GM12878 (cell line): ENCODE data around the gene RNF167. TPM values are rescaled to one million over a fixed set of nuclear protein-coding genes. Genes with fewer than 3 reads are reported as not detected.

Experiments
- BHLHE40 ChIP-seq, 2 experiments: fragments of 450-650 bp in 1 of 2; IDR thresholded peaks; 2 replicates each; pipeline ENCODE4 v1.6.1; 2011 to 2017; ENCODE audit warnings: low read depth in 2 of 2, borderline replicate concordance in 1 of 2, improper control_type of control experiment in 1 of 2, low read length in 1 of 2, mild to moderate bottlenecking in 1 of 2
- CREM ChIP-seq: IDR thresholded peaks from 2 replicates; pipeline ENCODE4 v1.6.1; 2014; ENCODE audit warnings: antibody characterized with exemption, low read depth
- IKZF2 ChIP-seq, 2 experiments: fragments of 450-650 bp; IDR thresholded peaks; 2 replicates each; pipeline ENCODE4 v1.6.1; 2017; ENCODE audit warnings: mild to moderate bottlenecking in 2 of 2, moderate library complexity in 2 of 2
- KLF5 ChIP-seq: fragments of 450-650 bp; IDR thresholded peaks from 2 replicates; pipeline ENCODE4 v1.6.1; 2014; ENCODE audit warnings: mild to moderate bottlenecking; ENCODE audit not compliant: partially characterized antibody
- NFIC ChIP-seq: IDR thresholded peaks from 2 replicates; pipeline ENCODE4 v1.6.1; 2012; ENCODE audit warnings: low read depth, mild to moderate bottlenecking, inconsistent platforms, low read length, moderate library complexity
- POLR2AphosphoS5 ChIP-seq: IDR thresholded peaks from 2 replicates; pipeline ENCODE4 v1.6.1; 2011; ENCODE audit warnings: mild to moderate bottlenecking, low read length, inconsistent platforms
- SREBF1 ChIP-seq: IDR thresholded peaks from 2 replicates; pipeline ENCODE4 v1.6.1; 2012; ENCODE audit warnings: mild to moderate bottlenecking, low read length
- SUPT20H ChIP-seq: IDR thresholded peaks from 2 replicates; pipeline ENCODE4 v1.6.1; 2011; ENCODE audit warnings: low read depth, mild to moderate bottlenecking, low read length, moderate library complexity, borderline replicate concordance; ENCODE audit not compliant: control insufficient read depth
- TCF12 ChIP-seq: IDR thresholded peaks from 2 replicates; pipeline ENCODE4 v1.6.1; 2011; ENCODE audit warnings: low read depth, mild to moderate bottlenecking, low read length
- polyA plus RNA-seq, 11 experiments: library from polyadenylated mRNA; depleted of rRNA in 4 of 11; unstranded in 6 of 11; stranded (reverse) in 5 of 11; fragments of >200 nt; fragmentation: Nextera tagmentation in 4 of 11; fragmentation: Illumina TruSeq in 1 of 11; extraction: Ambion mirVana in 4 of 11; extraction: Trizol in 1 of 11; gene quantifications; 1 replicate in 1 of 11; 2 replicates in 10 of 11; pipeline versions ENCODE4 v1.2.1 to v1.2.3, GENCODE V29; 2011 to 2016; ENCODE audit warnings: inconsistent platforms in 2 of 11, missing spikeins in 2 of 11, low read depth in 1 of 11
- total RNA-seq, 4 experiments: library from RNA; depleted of rRNA in 3 of 4; stranded (reverse); fragments of >200 nt in 3 of 4; fragmentation: Illumina TruSeq in 1 of 4; extraction: Trizol in 1 of 4; gene quantifications; 2 replicates each; pipeline versions ENCODE4 v1.2.1 to v1.2.3, GENCODE V29; 2013 to 2021
- TF ChIP-seq, protein P1 (sequence below): fragments of 450-650 bp; IDR thresholded peaks from 2 replicates; pipeline ENCODE4 v1.6.1; 2017; ENCODE audit warnings: low read depth, mild to moderate bottlenecking, moderate library complexity
- TF ChIP-seq, protein P2 (sequence below): IDR thresholded peaks from 2 replicates; pipeline ENCODE4 v1.6.1; 2012; ENCODE audit warnings: low read depth, low read length, improper control_type of control experiment
- TF ChIP-seq, protein P3 (sequence below): fragments of 450-650 bp; IDR thresholded peaks from 2 replicates; pipeline ENCODE4 v1.6.1; 2017; ENCODE audit warnings: borderline replicate concordance
- TF ChIP-seq, protein P4 (sequence below): fragments of 450-650 bp; formaldehyde crosslinking; IDR thresholded peaks from 2 replicates; pipeline ENCODE4 v1.4.0; 2020; ENCODE audit warnings: mild to moderate bottlenecking, moderate library complexity
- TF ChIP-seq, protein P5 (sequence below): fragments of 450-650 bp; conservative IDR thresholded peaks from 2 replicates; pipeline ENCODE4 v1.6.1; 2017; ENCODE audit warnings: mild to moderate bottlenecking, moderate library complexity
- TF ChIP-seq, protein P6 (sequence below): fragments of 450-650 bp; formaldehyde crosslinking; IDR thresholded peaks from 2 replicates; pipeline ENCODE4 v1.4.0; 2022; ENCODE audit warnings: mild to moderate bottlenecking, moderate library complexity

Gene RNF167
- total and polyA plus RNA-seq, 10 of the 15 experiments (the other 5 are each of a cell fraction or from before 2014, with no cell fraction given): 33.6 to 147 (median 57.6) TPM

DNA sequence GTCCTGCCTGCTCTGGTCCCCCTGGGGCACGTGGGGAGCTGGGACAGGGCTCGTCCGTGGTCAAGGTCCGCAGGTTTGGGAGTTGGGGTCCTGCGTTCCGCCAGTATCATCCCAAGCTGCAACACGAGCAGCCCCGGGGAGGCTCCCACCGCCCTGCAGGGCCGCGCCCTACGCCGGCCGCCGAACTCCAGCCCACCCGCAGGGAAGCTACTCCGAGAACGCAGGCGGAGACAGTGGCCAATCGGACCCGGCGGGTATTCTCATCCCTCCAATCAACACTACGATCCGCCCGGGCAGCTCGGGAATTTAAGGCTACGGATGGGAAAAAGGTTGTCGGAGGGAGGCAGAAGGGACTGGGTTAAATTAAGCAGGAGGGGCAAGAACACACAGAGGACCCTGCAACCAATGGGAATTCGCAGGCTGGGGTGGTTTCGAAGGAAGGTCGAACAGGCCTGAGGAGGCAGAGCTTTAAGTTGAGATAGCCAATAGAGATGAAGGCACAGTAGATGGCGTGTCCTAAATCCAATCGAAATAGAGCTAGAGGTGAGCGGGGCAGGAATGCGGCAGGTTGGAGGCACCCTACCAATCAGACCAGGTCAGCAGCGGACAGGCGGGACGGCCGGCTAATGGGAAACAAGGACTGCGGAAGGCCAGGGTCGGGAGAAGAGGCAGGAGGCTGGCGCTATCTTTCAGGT lies 26.9 kb downstream of the RNF167 start (continued):
- TF ChIP-seq, protein P1, sequence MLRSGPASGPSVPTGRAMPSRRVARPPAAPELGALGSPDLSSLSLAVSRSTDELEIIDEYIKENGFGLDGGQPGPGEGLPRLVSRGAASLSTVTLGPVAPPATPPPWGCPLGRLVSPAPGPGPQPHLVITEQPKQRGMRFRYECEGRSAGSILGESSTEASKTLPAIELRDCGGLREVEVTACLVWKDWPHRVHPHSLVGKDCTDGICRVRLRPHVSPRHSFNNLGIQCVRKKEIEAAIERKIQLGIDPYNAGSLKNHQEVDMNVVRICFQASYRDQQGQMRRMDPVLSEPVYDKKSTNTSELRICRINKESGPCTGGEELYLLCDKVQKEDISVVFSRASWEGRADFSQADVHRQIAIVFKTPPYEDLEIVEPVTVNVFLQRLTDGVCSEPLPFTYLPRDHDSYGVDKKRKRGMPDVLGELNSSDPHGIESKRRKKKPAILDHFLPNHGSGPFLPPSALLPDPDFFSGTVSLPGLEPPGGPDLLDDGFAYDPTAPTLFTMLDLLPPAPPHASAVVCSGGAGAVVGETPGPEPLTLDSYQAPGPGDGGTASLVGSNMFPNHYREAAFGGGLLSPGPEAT: no peak
- no peak for TF ChIP-seq TCF12
- peak in 1 of 2 experiments; percentile 48; a peak in 1 of 4 replicates for TF ChIP-seq BHLHE40 (IDR thresholded peaks at IDR 0.05; ENCODE audit: borderline replicate concordance in 1 of 2, low read depth in 2 of 2, low read length in 1 of 2)
- TF ChIP-seq POLR2AphosphoS5: no peak
- TF ChIP-seq, protein P2, sequence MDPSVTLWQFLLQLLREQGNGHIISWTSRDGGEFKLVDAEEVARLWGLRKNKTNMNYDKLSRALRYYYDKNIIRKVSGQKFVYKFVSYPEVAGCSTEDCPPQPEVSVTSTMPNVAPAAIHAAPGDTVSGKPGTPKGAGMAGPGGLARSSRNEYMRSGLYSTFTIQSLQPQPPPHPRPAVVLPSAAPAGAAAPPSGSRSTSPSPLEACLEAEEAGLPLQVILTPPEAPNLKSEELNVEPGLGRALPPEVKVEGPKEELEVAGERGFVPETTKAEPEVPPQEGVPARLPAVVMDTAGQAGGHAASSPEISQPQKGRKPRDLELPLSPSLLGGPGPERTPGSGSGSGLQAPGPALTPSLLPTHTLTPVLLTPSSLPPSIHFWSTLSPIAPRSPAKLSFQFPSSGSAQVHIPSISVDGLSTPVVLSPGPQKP: no peak
- TF ChIP-seq, protein P3, sequence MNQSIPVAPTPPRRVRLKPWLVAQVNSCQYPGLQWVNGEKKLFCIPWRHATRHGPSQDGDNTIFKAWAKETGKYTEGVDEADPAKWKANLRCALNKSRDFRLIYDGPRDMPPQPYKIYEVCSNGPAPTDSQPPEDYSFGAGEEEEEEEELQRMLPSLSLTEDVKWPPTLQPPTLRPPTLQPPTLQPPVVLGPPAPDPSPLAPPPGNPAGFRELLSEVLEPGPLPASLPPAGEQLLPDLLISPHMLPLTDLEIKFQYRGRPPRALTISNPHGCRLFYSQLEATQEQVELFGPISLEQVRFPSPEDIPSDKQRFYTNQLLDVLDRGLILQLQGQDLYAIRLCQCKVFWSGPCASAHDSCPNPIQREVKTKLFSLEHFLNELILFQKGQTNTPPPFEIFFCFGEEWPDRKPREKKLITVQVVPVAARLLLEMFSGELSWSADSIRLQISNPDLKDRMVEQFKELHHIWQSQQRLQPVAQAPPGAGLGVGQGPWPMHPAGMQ: no peak
- TF ChIP-seq IKZF2 (IDR thresholded peaks at IDR 0.05): no peak
- no peak for TF ChIP-seq NFIC
- 0 out of 2 replicates have a peak, but pooled peaks have one; percentile 29 for TF ChIP-seq CREM
- no peak for TF ChIP-seq SUPT20H
- TF ChIP-seq KLF5: peak; percentile 95
- TF ChIP-seq, protein P4, sequence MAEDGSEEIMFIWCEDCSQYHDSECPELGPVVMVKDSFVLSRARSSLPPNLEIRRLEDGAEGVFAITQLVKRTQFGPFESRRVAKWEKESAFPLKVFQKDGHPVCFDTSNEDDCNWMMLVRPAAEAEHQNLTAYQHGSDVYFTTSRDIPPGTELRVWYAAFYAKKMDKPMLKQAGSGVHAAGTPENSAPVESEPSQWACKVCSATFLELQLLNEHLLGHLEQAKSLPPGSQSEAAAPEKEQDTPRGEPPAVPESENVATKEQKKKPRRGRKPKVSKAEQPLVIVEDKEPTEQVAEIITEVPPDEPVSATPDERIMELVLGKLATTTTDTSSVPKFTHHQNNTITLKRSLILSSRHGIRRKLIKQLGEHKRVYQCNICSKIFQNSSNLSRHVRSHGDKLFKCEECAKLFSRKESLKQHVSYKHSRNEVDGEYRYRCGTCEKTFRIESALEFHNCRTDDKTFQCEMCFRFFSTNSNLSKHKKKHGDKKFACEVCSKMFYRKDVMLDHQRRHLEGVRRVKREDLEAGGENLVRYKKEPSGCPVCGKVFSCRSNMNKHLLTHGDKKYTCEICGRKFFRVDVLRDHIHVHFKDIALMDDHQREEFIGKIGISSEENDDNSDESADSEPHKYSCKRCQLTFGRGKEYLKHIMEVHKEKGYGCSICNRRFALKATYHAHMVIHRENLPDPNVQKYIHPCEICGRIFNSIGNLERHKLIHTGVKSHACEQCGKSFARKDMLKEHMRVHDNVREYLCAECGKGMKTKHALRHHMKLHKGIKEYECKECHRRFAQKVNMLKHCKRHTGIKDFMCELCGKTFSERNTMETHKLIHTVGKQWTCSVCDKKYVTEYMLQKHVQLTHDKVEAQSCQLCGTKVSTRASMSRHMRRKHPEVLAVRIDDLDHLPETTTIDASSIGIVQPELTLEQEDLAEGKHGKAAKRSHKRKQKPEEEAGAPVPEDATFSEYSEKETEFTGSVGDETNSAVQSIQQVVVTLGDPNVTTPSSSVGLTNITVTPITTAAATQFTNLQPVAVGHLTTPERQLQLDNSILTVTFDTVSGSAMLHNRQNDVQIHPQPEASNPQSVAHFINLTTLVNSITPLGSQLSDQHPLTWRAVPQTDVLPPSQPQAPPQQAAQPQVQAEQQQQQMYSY (CRISPR knock-in tag): no peak
- TF ChIP-seq, protein P5, sequence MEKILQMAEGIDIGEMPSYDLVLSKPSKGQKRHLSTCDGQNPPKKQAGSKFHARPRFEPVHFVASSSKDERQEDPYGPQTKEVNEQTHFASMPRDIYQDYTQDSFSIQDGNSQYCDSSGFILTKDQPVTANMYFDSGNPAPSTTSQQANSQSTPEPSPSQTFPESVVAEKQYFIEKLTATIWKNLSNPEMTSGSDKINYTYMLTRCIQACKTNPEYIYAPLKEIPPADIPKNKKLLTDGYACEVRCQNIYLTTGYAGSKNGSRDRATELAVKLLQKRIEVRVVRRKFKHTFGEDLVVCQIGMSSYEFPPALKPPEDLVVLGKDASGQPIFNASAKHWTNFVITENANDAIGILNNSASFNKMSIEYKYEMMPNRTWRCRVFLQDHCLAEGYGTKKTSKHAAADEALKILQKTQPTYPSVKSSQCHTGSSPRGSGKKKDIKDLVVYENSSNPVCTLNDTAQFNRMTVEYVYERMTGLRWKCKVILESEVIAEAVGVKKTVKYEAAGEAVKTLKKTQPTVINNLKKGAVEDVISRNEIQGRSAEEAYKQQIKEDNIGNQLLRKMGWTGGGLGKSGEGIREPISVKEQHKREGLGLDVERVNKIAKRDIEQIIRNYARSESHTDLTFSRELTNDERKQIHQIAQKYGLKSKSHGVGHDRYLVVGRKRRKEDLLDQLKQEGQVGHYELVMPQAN: 0 out of 2 replicates have a peak, but pooled peaks have one; percentile 52
- TF ChIP-seq, protein P6, sequence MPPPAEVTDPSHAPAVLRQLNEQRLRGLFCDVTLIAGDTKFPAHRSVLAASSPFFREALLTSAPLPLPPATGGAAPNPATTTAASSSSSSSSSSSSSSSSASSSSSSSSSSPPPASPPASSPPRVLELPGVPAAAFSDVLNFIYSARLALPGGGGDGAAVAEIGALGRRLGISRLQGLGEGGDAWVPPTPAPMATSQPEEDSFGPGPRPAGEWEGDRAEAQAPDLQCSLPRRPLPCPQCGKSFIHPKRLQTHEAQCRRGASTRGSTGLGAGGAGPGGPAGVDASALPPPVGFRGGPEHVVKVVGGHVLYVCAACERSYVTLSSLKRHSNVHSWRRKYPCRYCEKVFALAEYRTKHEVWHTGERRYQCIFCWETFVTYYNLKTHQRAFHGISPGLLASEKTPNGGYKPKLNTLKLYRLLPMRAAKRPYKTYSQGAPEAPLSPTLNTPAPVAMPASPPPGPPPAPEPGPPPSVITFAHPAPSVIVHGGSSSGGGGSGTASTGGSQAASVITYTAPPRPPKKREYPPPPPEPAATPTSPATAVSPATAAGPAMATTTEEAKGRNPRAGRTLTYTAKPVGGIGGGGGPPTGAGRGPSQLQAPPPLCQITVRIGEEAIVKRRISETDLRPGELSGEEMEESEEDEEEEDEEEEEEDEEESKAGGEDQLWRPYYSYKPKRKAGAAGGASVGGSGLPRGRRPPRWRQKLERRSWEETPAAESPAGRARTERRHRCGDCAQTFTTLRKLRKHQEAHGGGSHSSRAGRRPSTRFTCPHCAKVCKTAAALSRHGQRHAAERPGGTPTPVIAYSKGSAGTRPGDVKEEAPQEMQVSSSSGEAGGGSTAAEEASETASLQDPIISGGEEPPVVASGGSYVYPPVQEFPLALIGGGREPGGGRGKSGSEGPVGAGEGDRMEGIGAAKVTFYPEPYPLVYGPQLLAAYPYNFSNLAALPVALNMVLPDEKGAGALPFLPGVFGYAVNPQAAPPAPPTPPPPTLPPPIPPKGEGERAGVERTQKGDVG (CRISPR knock-in tag): no peak
- no peak for TF ChIP-seq SREBF1
